22Rv1 (cell line): ENCODE data around the gene LSM4.

Source experiments
- CTCF ChIP-seq: fragments of 450-650 bp; IDR thresholded peaks from 2 replicates; pipeline ENCODE4 v1.5.1; 2017; ENCODE audit warnings: mild to moderate bottlenecking
- ZFX ChIP-seq: fragments of 450-650 bp; IDR thresholded peaks from 2 replicates; pipeline ENCODE4 v1.6.1; 2017; ENCODE audit warnings: antibody characterized with exemption, borderline replicate concordance

- TF ChIP-seq CTCF (no peak), ZFX (no peak)
These were observed 48.0 kb downstream of the LSM4 start for GRCh38 chr19:18274781-18275356.
